Esophagus muscularis mucosa (tissue), 3 donors: ENCODE measurements around the gene TCAP.

Experiments
- CTCF ChIP-seq, 3 experiments: fragments of 200-600 bp in 2 of 3; fragments of 450-650 bp in 1 of 3; sonication (generic) in 2 of 3; IDR thresholded peaks; one replicate each; pipeline ENCODE4 v1.5.1; 2017 to 2019; ENCODE audit warnings: antibody characterized with exemption in 3 of 3, mild to moderate bottlenecking in 2 of 3, moderate library complexity in 1 of 3
- POLR2A ChIP-seq: fragments of 450-650 bp; IDR thresholded peaks from one replicate; pipeline ENCODE4 v1.6.1; 2017; ENCODE audit warnings: antibody characterized with exemption, moderate library complexity, mild to moderate bottlenecking, low read depth
- POLR2AphosphoS5 ChIP-seq, 2 donors: sonication (generic); formaldehyde crosslinking; IDR thresholded peaks; one replicate each; pipeline ENCODE4 v1.6.1; 2017; ENCODE audit warnings: antibody characterized with exemption in 2 of 2

GRCh38 chr17:39626171-39627046 lies 38.7 kb upstream of the TCAP start, which contains the start of gene PPP1R1B:
- TF ChIP-seq POLR2AphosphoS5 (IDR thresholded peaks at IDR 0.05) (no peak), POLR2A (no peak), CTCF (IDR thresholded peaks at IDR 0.05) (no peak)
